CD1c-positive myeloid dendritic cell (primary cell): ENCODE measurements around the gene KLHDC3.

Source experiments
- DNase-seq: peaks from one replicate; pipeline ENCODE4 v3.0.0-alpha.2; 2016; ENCODE audit errors: extremely low spot score

Gene KLHDC3

GRCh38 chr6:43058531-43058930, 44.5 kb downstream of the KLHDC3 start:
- DNase-seq: peak; percentile 25

DNA sequence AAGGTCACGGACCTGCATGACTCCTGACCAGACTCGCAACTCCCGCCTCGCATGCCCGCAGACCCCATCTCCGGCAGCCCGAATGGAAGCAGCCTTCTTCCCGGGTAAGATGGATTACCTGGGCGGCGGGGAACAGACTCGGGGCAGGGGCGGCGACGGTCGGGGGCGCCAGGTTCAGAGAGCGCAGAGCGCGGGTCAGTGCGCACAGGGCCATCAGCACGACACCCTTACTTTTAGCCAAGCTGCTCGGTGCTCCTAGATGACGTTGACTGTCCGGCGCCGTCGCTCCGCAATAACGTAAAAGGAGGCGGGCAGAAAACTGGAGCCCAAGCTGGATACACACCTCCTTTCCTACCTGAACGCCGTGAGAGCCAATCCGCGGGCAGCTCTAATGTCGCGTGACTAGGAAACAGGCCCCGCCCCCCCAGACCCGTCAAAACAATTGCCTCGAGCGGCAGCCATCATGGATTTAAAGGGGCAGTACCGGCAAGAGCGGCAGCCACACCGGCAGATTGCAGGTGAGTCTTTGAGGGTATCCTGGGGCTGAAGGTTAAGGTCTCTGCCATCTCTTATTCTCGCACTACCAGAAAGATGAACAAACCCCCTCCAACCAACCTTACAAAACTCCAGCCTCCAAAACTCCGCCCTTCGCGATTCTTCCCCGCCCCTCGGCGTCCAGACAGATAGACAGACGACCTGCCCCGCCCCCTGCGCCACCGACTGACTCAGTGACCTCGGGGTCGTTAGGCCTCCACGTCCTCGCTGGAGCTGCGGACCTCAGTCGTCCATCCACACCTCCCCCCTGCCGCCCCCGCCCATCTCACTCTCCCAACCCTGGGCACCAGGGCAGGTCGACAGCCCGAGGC, 45.4 kb downstream of the KLHDC3 start, which contains the start of the genes KLC4 and MRPL2:
KLC4 (plus strand) TSS at position 464 of the 866 bp plus-strand sequence. CDS start 1,705 bp downstream, outside the sequence.
MRPL2 (minus strand) TSS at position 267 of the 866 bp plus-strand sequence; CDS start at position 214, 53 bp downstream.
- DNase-seq: peak; percentile 99

- DNase-seq: no peak
Observed at GRCh38 chr6:43060034-43060754, 46.1 kb downstream of the KLHDC3 start.

DNA sequence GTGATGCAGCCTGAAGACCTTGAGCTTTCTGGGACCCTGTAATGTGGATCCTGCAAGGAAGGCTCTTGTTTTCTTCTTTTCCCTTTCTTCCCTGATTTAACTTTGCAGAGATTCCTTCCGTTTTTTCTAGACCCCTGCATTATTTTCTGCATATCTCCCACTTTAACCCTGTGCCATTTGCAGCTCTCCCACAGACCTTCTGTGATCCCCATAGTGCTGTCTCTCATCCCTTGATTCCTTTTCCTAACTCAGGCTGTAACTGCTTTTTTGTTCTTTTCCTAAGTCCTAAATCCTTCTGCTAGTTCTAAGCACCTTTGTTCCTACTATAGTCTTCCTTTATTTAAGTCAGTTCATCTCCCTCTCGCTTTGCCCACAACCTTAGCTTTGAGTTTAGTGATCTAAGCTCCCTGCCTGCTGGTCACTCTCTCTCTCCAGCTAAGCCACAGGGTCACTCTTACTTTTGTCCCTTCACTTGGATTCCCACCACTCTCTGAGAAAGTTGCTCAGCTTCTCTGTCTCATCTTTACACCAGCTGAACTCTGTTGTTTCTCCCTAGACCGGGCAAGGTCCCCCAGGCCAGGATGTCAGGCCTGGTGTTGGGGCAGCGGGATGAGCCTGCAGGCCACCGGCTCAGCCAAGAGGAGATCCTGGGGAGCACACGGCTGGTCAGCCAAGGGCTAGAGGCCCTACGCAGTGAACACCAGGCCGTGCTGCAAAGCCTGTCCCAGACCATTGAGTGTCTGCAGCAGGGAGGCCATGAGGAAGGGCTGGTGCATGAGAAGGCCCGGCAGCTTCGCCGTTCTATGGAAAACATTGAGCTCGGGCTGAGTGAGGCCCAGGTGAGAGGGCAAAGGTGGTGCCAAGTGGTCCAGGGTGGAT, 46.9 kb downstream of the KLHDC3 start:
- no peak for DNase-seq

GRCh38 chr6:43061861-43062260, 47.8 kb downstream of the KLHDC3 start:
- DNase-seq: no peak

- DNase-seq: no peak
Observed at GRCh38 chr6:43062818-43063217, 48.8 kb downstream of the KLHDC3 start.

GRCh38 chr6:43070028-43070632, 56.1 kb downstream of the KLHDC3 start:
- DNase-seq: peak; percentile 26
